ENCODE results near the gene ENPP7.

Gene ENPP7

DNA sequence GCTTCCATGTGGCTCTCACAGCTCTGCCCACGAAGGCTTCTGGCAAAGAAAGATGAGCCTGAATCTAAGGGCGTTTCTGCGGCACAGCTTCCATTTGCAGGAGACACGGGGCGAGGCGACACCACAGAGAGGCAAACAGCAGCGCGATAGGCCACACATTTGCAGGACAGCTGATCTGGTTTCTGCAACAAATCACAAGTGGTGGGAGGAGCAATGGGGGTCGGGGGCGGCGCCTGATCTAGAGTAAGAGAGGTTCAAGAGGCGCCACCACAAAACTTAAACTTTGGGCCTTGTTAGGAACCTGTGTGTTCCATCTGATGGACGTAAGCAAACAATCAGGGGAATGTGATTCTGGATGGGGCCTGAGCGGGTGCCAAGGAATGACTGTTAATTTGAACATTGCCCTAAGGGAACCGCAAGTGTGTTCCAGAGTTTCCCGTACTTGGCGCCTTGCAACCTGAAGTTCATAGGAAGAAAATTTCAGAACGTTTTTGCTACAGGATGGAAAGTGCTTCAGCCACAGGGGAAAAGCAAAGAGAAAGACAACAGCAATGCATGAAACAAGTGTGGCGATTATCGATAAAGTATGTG lies 18.9 kb upstream of the ENPP7 start:
- DNase-seq (ENCODE audit: extremely low spot score) = no peak
- TF ChIP-seq CTCF (IDR thresholded peaks at IDR 0.05; ENCODE audit: control extremely low read depth, extremely low read depth, low read depth, missing control alignments) = no peak
- ChIA-PET CTCF (no interaction called here), POLR2A (no interaction called here)

DNA sequence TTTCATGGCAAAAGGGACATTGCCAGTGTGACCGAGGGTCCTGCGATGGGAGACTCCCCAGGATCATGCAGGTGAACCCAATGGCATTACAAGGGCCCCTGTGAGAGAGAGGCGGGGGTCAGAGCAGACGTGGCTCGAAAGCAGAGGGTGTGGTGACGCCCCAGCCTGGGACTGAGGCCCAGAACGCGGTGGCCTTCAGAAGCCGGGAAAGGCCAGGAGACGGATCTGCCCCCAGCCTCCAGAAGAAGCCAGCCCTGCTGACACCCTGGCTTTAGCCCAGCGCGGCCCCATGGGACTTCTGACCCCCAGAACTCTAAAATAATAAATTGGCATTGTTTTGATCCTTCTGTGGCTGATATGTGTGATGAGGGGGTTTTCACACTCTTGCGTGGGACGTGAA lies 17.4 kb upstream of the ENPP7 start:
- DNase-seq (ENCODE audit: extremely low spot score) = no peak
- ChIA-PET POLR2A (no interaction called here), CTCF (no interaction called here)
- TF ChIP-seq CTCF (IDR thresholded peaks at IDR 0.05; ENCODE audit: control extremely low read depth, extremely low read depth, low read depth, missing control alignments) = no peak

DNA sequence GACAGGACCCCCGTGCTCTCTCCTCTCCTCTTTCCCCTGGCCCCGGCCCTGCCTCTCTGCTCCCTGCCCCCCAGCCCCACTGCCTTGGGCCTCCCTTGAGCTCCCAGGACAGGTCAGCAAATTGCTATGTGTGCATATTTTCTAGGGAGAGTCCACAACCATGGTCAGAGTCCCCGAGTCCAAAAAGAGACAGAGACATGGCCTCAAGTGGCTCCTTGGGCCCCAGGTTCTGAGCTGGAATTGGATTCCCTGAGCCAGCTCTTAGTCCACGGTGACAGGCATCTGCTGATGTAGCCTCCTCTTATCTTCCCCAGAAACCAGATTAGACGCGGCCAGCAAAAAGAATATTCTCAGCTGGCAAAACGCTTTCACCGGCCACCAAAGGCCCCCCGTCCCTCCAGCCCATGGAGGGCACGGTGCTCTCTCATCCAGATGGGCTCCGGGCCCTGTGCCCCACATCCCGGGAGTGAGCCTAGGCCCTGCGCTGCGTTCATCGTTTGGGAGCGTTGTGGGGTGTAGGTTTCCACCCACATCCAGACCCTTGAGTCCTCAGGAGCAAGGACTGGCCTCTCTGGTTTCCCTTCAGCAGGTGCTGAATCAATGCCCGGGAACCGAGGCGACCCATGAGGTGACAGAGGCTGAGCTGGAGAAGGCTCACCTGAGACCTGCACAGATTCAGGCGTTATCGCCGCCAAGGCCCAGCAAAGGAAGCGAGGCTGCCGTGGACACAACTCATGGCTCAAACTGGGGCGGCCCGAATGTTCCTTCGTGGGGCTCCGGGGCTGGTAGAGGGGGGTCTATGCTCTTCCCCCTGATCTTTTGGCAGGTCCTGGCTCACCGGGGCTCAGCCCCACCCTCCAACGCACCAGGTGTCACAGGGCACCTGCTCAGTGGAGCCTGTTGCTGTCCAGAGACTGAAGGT lies 16.3 kb upstream of the ENPP7 start:
- no peak for TF ChIP-seq CTCF (IDR thresholded peaks at IDR 0.05; ENCODE audit: control extremely low read depth, extremely low read depth, low read depth, missing control alignments)
- no peak for DNase-seq (ENCODE audit: extremely low spot score)
- POLR2A ChIA-PET = no interaction called here
- CTCF ChIA-PET = no interaction called here

GRCh38 chr17:79715098-79715942 lies 15.4 kb upstream of the ENPP7 start:
- TF ChIP-seq CTCF (IDR thresholded peaks at IDR 0.05; ENCODE audit: control extremely low read depth, extremely low read depth, low read depth, missing control alignments) = no peak
- POLR2A ChIA-PET = no interaction called here
- CTCF ChIA-PET = no interaction called here
- no peak for DNase-seq (ENCODE audit: extremely low spot score)

DNA sequence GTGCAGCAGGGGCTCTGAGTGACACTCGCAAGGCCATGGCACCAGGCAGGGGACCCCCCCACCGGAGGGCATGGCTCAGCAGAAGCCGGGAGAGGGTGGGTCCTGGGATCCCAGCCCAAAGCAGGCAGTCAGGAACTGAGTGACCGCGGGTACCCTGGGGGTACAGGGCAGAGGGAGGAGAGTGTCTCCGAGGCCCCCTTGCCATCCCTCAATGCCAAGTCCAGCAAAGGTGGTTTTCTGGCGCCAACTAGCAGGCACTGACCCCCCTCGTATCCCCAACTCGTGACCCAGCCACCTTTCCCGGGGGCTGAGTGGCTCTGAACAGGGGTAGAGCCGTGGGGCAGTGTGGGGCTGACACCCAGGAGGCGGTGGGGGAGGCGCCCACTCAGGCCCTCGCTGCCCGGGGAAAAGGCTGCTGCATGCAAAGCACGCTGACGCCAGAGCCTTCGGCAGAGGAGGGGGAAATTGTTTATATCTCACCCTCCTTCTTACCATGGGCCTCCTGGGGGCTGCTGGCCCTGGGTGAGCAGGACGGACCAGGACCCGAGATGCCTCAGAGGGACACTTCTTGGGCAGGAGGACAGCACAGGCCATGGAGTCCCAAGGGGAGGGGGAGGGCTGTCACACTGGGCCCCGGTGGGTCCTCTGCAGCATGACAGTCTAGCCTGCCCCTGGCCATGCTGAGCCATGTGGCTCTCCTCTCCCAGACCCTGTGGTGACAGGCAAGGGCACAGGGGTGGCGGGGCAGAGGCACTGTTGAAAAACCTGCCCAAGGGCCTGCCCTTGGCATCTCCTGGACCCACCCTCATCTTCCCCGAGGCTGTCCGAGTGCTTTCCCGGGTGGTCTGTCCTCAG lies 14.6 kb upstream of the ENPP7 start:
- no peak for DNase-seq (ENCODE audit: extremely low spot score)
- TF ChIP-seq CTCF (IDR thresholded peaks at IDR 0.05; ENCODE audit: control extremely low read depth, extremely low read depth, low read depth, missing control alignments) = no peak
- CTCF ChIA-PET = interaction anchor here (0.7 to 1.6 kb wide), 2 partner anchors 7 to 26 kb away, joined by 3 to 5 read pairs; no protein-coding TSS in a partner anchor
- POLR2A ChIA-PET = no interaction called here

All from GM10248 (cell line).